HepG2 (cell line): Measurements from ENCODE around the gene RSPH9. TPM values are rescaled to one million over a fixed set of nuclear protein-coding genes. Genes with fewer than 3 reads are reported as not detected.
A peak's percentile ranks its signal among the peaks of the same experiment; 100 is the strongest.

Source experiments
- ATF2 ChIP-seq: sonication (generic); formaldehyde crosslinking; IDR thresholded peaks from 2 replicates; pipeline ENCODE4 v1.4.0; 2020; ENCODE audit warnings: missing genetic modification reagents
- DMTF1 ChIP-seq: sonication (generic); formaldehyde crosslinking; IDR thresholded peaks from 2 replicates; pipeline ENCODE4 v1.4.0; 2020; ENCODE audit warnings: mild to moderate bottlenecking, missing genetic modification reagents
- FOSL1 ChIP-seq: sonication (generic); formaldehyde crosslinking; IDR thresholded peaks from 2 replicates; pipeline ENCODE4 v1.9.0; 2021; ENCODE audit warnings: missing genetic modification reagents, borderline replicate concordance
- FOXA3 ChIP-seq: IDR thresholded peaks from 2 replicates; pipeline ENCODE4 v1.6.1; 2016; ENCODE audit warnings: missing genetic modification reagents, missing compliant biosample characterization
- KDM2A ChIP-seq: sonication (generic); formaldehyde crosslinking; IDR thresholded peaks from 2 replicates; pipeline ENCODE4 v1.4.0; 2020; ENCODE audit warnings: low read depth, missing genetic modification reagents, borderline replicate concordance
- KLF11 ChIP-seq: IDR thresholded peaks from 2 replicates; pipeline ENCODE4 v1.6.1; 2016; ENCODE audit warnings: missing compliant biosample characterization
- PATZ1 ChIP-seq: sonication (generic); formaldehyde crosslinking; IDR thresholded peaks from 2 replicates; pipeline ENCODE4 v1.4.0; 2020; ENCODE audit warnings: missing genetic modification reagents
- PHB2 ChIP-seq: fragments of 450-650 bp; IDR thresholded peaks from 2 replicates; pipeline ENCODE4 v1.6.1; 2018; ENCODE audit not compliant: partially characterized antibody
- SAP130 ChIP-seq: IDR thresholded peaks from 2 replicates; pipeline ENCODE4 v1.6.1; 2016; ENCODE audit warnings: low read depth
- SOX5 ChIP-seq: IDR thresholded peaks from 2 replicates; pipeline ENCODE4 v1.6.1; 2016; ENCODE audit warnings: borderline replicate concordance
- ZFP90 ChIP-seq: sonication (generic); formaldehyde crosslinking; IDR thresholded peaks from 2 replicates; pipeline ENCODE4 v1.8.0; 2022; ENCODE audit warnings: missing genetic modification reagents, mild to moderate bottlenecking, inconsistent platforms, borderline replicate concordance
- ZNF280B ChIP-seq: sonication (generic); formaldehyde crosslinking; IDR thresholded peaks from 2 replicates; pipeline ENCODE4 v1.5.0; 2020; ENCODE audit warnings: missing genetic modification reagents, mild to moderate bottlenecking, borderline replicate concordance
- ZNF326 ChIP-seq: sonication (generic); formaldehyde crosslinking; IDR thresholded peaks from 2 replicates; pipeline ENCODE4 v1.4.0; 2020; ENCODE audit warnings: missing genetic modification reagents, borderline replicate concordance
- ZNF34 ChIP-seq: sonication (generic); formaldehyde crosslinking; IDR thresholded peaks from 2 replicates; pipeline ENCODE4 v1.4.0; 2020; ENCODE audit warnings: mild to moderate bottlenecking, missing genetic modification reagents, borderline replicate concordance
- ZNF547 ChIP-seq: sonication (generic); formaldehyde crosslinking; IDR thresholded peaks from 2 replicates; pipeline ENCODE4 v1.5.1; 2020; ENCODE audit warnings: mild to moderate bottlenecking, missing genetic modification reagents
- ZNF577 ChIP-seq: sonication (generic); formaldehyde crosslinking; IDR thresholded peaks from 2 replicates; pipeline ENCODE4 v1.4.0; 2020; ENCODE audit warnings: mild to moderate bottlenecking, low read depth, missing genetic modification reagents, borderline replicate concordance
- ZNF660 ChIP-seq: sonication (generic); formaldehyde crosslinking; IDR thresholded peaks from 2 replicates; pipeline ENCODE4 v1.5.1; 2020; ENCODE audit warnings: mild to moderate bottlenecking, low read depth, missing genetic modification reagents, borderline replicate concordance
- ZNF674 ChIP-seq: sonication (generic); formaldehyde crosslinking; IDR thresholded peaks from 2 replicates; pipeline ENCODE4 v1.5.0; 2020; ENCODE audit warnings: low read depth, mild to moderate bottlenecking, missing genetic modification reagents
- ZNF709 ChIP-seq: sonication (generic); formaldehyde crosslinking; IDR thresholded peaks from 2 replicates; pipeline ENCODE4 v1.5.0; 2020; ENCODE audit warnings: mild to moderate bottlenecking, missing genetic modification reagents
- polyA plus RNA-seq, 8 experiments: library from polyadenylated mRNA; depleted of rRNA in 3 of 8; stranded (reverse) in 7 of 8; unstranded in 1 of 8; fragments of >200 nt; fragmentation: Illumina TruSeq in 4 of 8; extraction: Trizol in 4 of 8; gene quantifications; 2 replicates each; pipeline versions ENCODE4 v1.2.1 to v1.2.3, GENCODE V29; 2011 to 2016; ENCODE audit warnings: low read depth in 4 of 8, missing spikeins in 1 of 8, mixed read lengths in 1 of 8; ENCODE audit not compliant: insufficient read depth in 1 of 8
- total RNA-seq, 5 experiments: library from RNA; depleted of rRNA; stranded (reverse); fragments of >200 nt; fragmentation: Illumina TruSeq; extraction: Trizol; gene quantifications; 2 replicates each; pipeline ENCODE4 v1.2.3, GENCODE V29; 2016; ENCODE audit warnings: low read depth in 1 of 5

Gene RSPH9
- total and polyA plus RNA-seq, 2 of the 13 experiments (the other 11 are each of a cell fraction or from before 2014, with no cell fraction given): 0.04 TPM; not detected in 1

GRCh38 chr6:43687437-43688347 is 42.9 kb downstream of the RSPH9 start, which contains the start of gene MRPS18A (continued):
- TF ChIP-seq ZNF34 (CRISPR knock-in tag): no peak; the same call in 1 of the 2 replicates
- no peak; the same call in 1 of the 2 replicates for TF ChIP-seq ZFP90 (CRISPR knock-in tag)
- TF ChIP-seq ZNF709 (CRISPR knock-in tag): no peak
- TF ChIP-seq ZNF660 (CRISPR knock-in tag): no peak
- TF ChIP-seq SOX5 (CRISPR knock-in tag): no peak; the same call in 1 of the 2 replicates
- peak; percentile 48; the same call in 1 of the 2 replicates for TF ChIP-seq ATF2
- peak; percentile 87; the same call in 1 of the 2 replicates for TF ChIP-seq KLF11
- TF ChIP-seq PATZ1 (CRISPR knock-in tag): peak; percentile 78
- TF ChIP-seq ZNF280B: no peak
- no peak; the same call in 1 of the 2 replicates for TF ChIP-seq ZNF547
- no peak for TF ChIP-seq FOSL1
- no peak for TF ChIP-seq ZNF577
- TF ChIP-seq ZNF326: no peak
- peak; percentile 36; the same call in 1 of the 2 replicates for TF ChIP-seq FOXA3 (CRISPR knock-in tag)
- peak; percentile 90; the same call in 1 of the 2 replicates for TF ChIP-seq KDM2A (CRISPR knock-in tag)
- TF ChIP-seq PHB2: no peak
- 0 out of 2 replicates have a peak, but pooled peaks have one; percentile 41 for TF ChIP-seq DMTF1 (CRISPR knock-in tag)
- no peak for TF ChIP-seq ZNF674 (CRISPR knock-in tag)
- TF ChIP-seq SAP130 (CRISPR knock-in tag): peak; percentile 93
